IMR-90 (cell line): Measurements from ENCODE around the gene FAM118A.

ENCODE experiments used
- BHLHE40 ChIP-seq: fragments of 150-350 bp; IDR thresholded peaks from 2 replicates; pipeline ENCODE4 v1.6.1; 2016; ENCODE audit warnings: mild to moderate bottlenecking, low read depth, low read length
- MAFK ChIP-seq: IDR thresholded peaks from 2 replicates; pipeline ENCODE4 v1.6.1; 2012; ENCODE audit warnings: low read depth, low read length, improper control_type of control experiment
- POLR2A ChIP-seq: IDR thresholded peaks from 2 replicates; pipeline ENCODE4 v1.6.1; 2012; ENCODE audit warnings: mild to moderate bottlenecking, low read depth, low read length
- RAD21 ChIP-seq: IDR thresholded peaks from 2 replicates; pipeline ENCODE4 v1.6.1; 2012; ENCODE audit warnings: low read length, improper control_type of control experiment
- RCOR1 ChIP-seq: IDR thresholded peaks from 2 replicates; pipeline ENCODE4 v1.6.1; 2012; ENCODE audit warnings: mild to moderate bottlenecking, low read length, improper control_type of control experiment; ENCODE audit not compliant: insufficient replicate concordance
- TF ChIP-seq, protein P1 (sequence below): conservative IDR thresholded peaks from 2 replicates; pipeline ENCODE4 v1.5.1; 2012; ENCODE audit warnings: mild to moderate bottlenecking, low read depth, low read length, improper control_type of control experiment

- TF ChIP-seq, protein P1, sequence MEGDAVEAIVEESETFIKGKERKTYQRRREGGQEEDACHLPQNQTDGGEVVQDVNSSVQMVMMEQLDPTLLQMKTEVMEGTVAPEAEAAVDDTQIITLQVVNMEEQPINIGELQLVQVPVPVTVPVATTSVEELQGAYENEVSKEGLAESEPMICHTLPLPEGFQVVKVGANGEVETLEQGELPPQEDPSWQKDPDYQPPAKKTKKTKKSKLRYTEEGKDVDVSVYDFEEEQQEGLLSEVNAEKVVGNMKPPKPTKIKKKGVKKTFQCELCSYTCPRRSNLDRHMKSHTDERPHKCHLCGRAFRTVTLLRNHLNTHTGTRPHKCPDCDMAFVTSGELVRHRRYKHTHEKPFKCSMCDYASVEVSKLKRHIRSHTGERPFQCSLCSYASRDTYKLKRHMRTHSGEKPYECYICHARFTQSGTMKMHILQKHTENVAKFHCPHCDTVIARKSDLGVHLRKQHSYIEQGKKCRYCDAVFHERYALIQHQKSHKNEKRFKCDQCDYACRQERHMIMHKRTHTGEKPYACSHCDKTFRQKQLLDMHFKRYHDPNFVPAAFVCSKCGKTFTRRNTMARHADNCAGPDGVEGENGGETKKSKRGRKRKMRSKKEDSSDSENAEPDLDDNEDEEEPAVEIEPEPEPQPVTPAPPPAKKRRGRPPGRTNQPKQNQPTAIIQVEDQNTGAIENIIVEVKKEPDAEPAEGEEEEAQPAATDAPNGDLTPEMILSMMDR: no peak
- TF ChIP-seq BHLHE40: no peak
- no peak for TF ChIP-seq RCOR1
- no peak for TF ChIP-seq RAD21
- no peak for TF ChIP-seq POLR2A
- TF ChIP-seq MAFK: no peak
These were observed 10.7 kb upstream of the FAM118A start for GRCh38 chr22:45298934-45299505.
